Mammary epithelial cell (primary cell): ENCODE results near the gene ARL14EPL.

ENCODE experiments used
- EZH2 ChIP-seq: IDR thresholded peaks from 2 replicates; pipeline ENCODE4 v1.6.1; 2012; ENCODE audit warnings: low read length, inconsistent platforms, borderline replicate concordance
- TF ChIP-seq, protein P1 (sequence below), 2 donors: IDR thresholded peaks in 1 of 2; conservative IDR thresholded peaks in 1 of 2; 2 replicates each; pipeline ENCODE4 v1.5.1; 2011 to 2012; ENCODE audit warnings: inconsistent platforms in 2 of 2, low read length in 2 of 2, mild to moderate bottlenecking in 2 of 2, control low read depth in 1 of 2, low read depth in 1 of 2; ENCODE audit not compliant: insufficient read depth in 1 of 2; ENCODE audit errors: extremely low read depth in 1 of 2

DNA sequence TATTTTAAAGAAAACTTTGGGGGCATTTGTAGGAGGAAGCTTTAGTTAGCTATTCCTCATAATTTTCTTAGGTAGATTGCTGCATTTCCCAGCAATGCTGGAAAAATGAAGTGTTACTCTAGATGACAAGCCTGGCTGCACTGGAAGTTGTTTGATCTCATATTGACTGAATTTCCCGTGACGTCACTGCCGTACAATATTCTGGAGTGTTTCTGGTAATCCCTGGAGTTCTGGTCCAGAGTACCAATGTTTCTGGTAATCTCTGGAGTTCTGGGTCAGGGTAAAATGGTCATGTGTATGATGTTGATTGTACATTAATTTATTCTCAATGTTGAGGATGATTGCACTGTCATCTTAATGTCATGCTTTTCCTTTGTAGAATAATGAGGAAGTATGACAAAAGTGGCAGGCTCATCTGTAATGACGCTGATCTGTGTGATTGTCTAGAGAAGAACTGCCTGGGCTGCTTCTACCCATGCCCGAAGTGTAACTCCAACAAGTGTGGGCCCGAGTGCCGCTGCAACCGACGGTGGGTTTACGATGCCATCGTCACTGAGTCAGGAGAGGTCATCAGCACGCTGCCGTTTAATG, 26.2 kb downstream of the ARL14EPL start:
- TF ChIP-seq, protein P1, sequence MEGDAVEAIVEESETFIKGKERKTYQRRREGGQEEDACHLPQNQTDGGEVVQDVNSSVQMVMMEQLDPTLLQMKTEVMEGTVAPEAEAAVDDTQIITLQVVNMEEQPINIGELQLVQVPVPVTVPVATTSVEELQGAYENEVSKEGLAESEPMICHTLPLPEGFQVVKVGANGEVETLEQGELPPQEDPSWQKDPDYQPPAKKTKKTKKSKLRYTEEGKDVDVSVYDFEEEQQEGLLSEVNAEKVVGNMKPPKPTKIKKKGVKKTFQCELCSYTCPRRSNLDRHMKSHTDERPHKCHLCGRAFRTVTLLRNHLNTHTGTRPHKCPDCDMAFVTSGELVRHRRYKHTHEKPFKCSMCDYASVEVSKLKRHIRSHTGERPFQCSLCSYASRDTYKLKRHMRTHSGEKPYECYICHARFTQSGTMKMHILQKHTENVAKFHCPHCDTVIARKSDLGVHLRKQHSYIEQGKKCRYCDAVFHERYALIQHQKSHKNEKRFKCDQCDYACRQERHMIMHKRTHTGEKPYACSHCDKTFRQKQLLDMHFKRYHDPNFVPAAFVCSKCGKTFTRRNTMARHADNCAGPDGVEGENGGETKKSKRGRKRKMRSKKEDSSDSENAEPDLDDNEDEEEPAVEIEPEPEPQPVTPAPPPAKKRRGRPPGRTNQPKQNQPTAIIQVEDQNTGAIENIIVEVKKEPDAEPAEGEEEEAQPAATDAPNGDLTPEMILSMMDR (conservative IDR thresholded peaks at IDR 0.05 in 1 of 2, IDR thresholded peaks at IDR 0.05 in 1 of 2; ENCODE audit: extremely low read depth in 1 of 2, insufficient read depth in 1 of 2, low read depth in 1 of 2, low read length in 2 of 2) = no peak
- no peak for TF ChIP-seq EZH2
